H1 (cell line): Measurements from ENCODE around the gene TMEM9B. TPM values are rescaled to one million over a fixed set of nuclear protein-coding genes. Genes with fewer than 3 reads are reported as not detected.
A peak's percentile ranks its signal among the peaks of the same experiment; 100 is the strongest.

Experiments
- CTCF ChIA-PET: fragments of 300-600 bp; sonication (Branson Sonifier 250); formaldehyde crosslinking; loops from one replicate; lab custom pipeline; 2021; ENCODE audit not compliant: partially characterized antibody; lab: Charles Lee
- POLR2A ChIA-PET: fragments of 300-600 bp; sonication (Branson Sonifier 250); formaldehyde crosslinking; loops from one replicate; lab custom pipeline; 2021; ENCODE audit warnings: inconsistent platforms; ENCODE audit not compliant: partially characterized antibody; lab: Charles Lee
- DNase-seq, 2 experiments: peaks; one replicate each; pipeline versions ENCODE4 v3.0.0 to v3.0.0-alpha.2; 2010 to 2022; ENCODE audit warnings: low spot score in 2 of 2, low read depth in 1 of 2, mixed read lengths in 1 of 2
- FAIRE-seq: peaks from 2 replicates; lab custom pipeline; 2011; peaks lifted over from hg19 to GRCh38; lab: Jason Lieb, UNC
- H2AFZ ChIP-seq: 2 replicates; pipeline ENCODE4 v1.8.1; 2012; ENCODE audit warnings: low read length, inconsistent platforms
- H2AK5ac ChIP-seq: 2 replicates; pipeline ENCODE4 v1.6.1; 2013; ENCODE audit warnings: low read depth, low read length
- H2BK120ac ChIP-seq: replicated peaks from 2 replicates; pipeline ENCODE3; 2013; ENCODE audit warnings: low read depth, low read length, inconsistent platforms
- H2BK12ac ChIP-seq: 2 replicates; pipeline ENCODE4 v1.6.1; 2013; ENCODE audit warnings: low read depth, low read length
- H2BK15ac ChIP-seq: 2 replicates; pipeline ENCODE4 v1.6.1; 2013; ENCODE audit warnings: low read length
- H2BK20ac ChIP-seq: 2 replicates; pipeline ENCODE4 v1.6.1; 2013; ENCODE audit warnings: low read length
- H2BK5ac ChIP-seq: 2 replicates; pipeline ENCODE4 v1.6.1; 2013; ENCODE audit warnings: low read depth, low read length
- H3K14ac ChIP-seq: 2 replicates; pipeline ENCODE4 v1.6.1; 2013; ENCODE audit warnings: inconsistent platforms; ENCODE audit not compliant: insufficient read length
- H3K18ac ChIP-seq: 2 replicates; pipeline ENCODE4 v1.6.1; 2013; ENCODE audit warnings: low read length; ENCODE audit errors: extremely low read depth
- H3K23ac ChIP-seq: 2 replicates; pipeline ENCODE4 v1.6.1; 2013; ENCODE audit warnings: inconsistent platforms; ENCODE audit not compliant: insufficient read length
- H3K23me2 ChIP-seq: 2 replicates; pipeline ENCODE4 v1.6.1; 2013; ENCODE audit warnings: low read depth, low read length
- H3K27ac ChIP-seq: 2 replicates; pipeline ENCODE4 v1.6.1; 2011; ENCODE audit warnings: low read depth, low read length, inconsistent platforms
- H3K27me3 ChIP-seq, 4 experiments: replicated peaks in 1 of 4; 1 replicate in 1 of 4; 2 replicates in 3 of 4; pipeline versions ENCODE4 v1.6.1 to v1.8.1; 2011 to 2013; ENCODE audit warnings: low read length in 3 of 4, mild to moderate bottlenecking in 3 of 4, inconsistent platforms in 2 of 4, mixed read lengths in 2 of 4, moderate library complexity in 1 of 4; ENCODE audit not compliant: control insufficient read depth in 3 of 4, insufficient read depth in 3 of 4; ENCODE audit errors: extremely low read depth in 1 of 4
- H3K36me3 ChIP-seq, 4 experiments: 2 replicates each; pipeline versions ENCODE4 v1.6.1 to v1.8.1; 2011 to 2013; ENCODE audit warnings: mild to moderate bottlenecking in 4 of 4, low read length in 3 of 4, moderate library complexity in 2 of 4, control low read depth in 1 of 4, inconsistent platforms in 1 of 4; ENCODE audit not compliant: insufficient read depth in 4 of 4, control insufficient read depth in 2 of 4
- H3K4ac ChIP-seq: replicated peaks from 2 replicates; pipeline ENCODE3; 2013; ENCODE audit warnings: low read length, low read depth, mixed read lengths, inconsistent platforms; ENCODE audit not compliant: insufficient read length
- H3K4me1 ChIP-seq, 4 experiments: replicated peaks in 1 of 4; 1 replicate in 1 of 4; 2 replicates in 3 of 4; pipeline versions ENCODE4 v1.6.1 to v1.8.1; 2011 to 2013; ENCODE audit warnings: low read length in 3 of 4, inconsistent platforms in 2 of 4, mixed read lengths in 1 of 4; ENCODE audit not compliant: insufficient read depth in 4 of 4, control insufficient read depth in 3 of 4
- H3K4me2 ChIP-seq, 2 experiments: 2 replicates each; pipeline versions ENCODE4 v1.6.1 to v1.8.1; 2011 to 2013; ENCODE audit warnings: low read depth in 2 of 2, low read length in 2 of 2, control low read depth in 1 of 2, inconsistent platforms in 1 of 2, mild to moderate bottlenecking in 1 of 2; ENCODE audit not compliant: insufficient read depth in 1 of 2
- H3K4me3 ChIP-seq, 4 experiments: fragments of 200-600, 300-600 bp in 1 of 4; sonication (generic), shearing (Covaris generic), sonication (Bioruptor Twin) in 1 of 4; 2 replicates each; pipeline versions ENCODE4 v1.5.1 to v1.8.1; 2011 to 2016; ENCODE audit warnings: low read length in 4 of 4, low read depth in 3 of 4, control low read depth in 2 of 4, inconsistent platforms in 2 of 4, mild to moderate bottlenecking in 2 of 4, mixed read lengths in 1 of 4, moderate library complexity in 1 of 4; ENCODE audit not compliant: insufficient read depth in 2 of 4; ENCODE audit errors: extremely low read depth in 1 of 4
- H3K56ac ChIP-seq: replicated peaks from 2 replicates; pipeline ENCODE3; 2013; ENCODE audit warnings: low read depth, mild to moderate bottlenecking, mixed read lengths, low read length, inconsistent platforms; ENCODE audit not compliant: insufficient read length
- H3K79me1 ChIP-seq: 2 replicates; pipeline ENCODE4 v1.6.1; 2013; ENCODE audit warnings: low read depth, low read length, control low read depth
- H3K79me2 ChIP-seq, 2 experiments: 2 replicates each; pipeline versions ENCODE4 v1.6.1 to v1.8.1; 2012 to 2013; ENCODE audit warnings: low read length in 2 of 2, mild to moderate bottlenecking in 2 of 2, inconsistent platforms in 1 of 2; ENCODE audit not compliant: insufficient read depth in 2 of 2, control insufficient read depth in 1 of 2
- H3K9ac ChIP-seq, 4 experiments: replicated peaks in 1 of 4; 1 replicate in 1 of 4; 2 replicates in 3 of 4; pipeline versions ENCODE4 v1.6.1 to v1.8.1; 2011 to 2013; ENCODE audit warnings: low read depth in 3 of 4, low read length in 3 of 4, control low read depth in 2 of 4, mild to moderate bottlenecking in 2 of 4, moderate library complexity in 2 of 4, inconsistent platforms in 1 of 4; ENCODE audit errors: extremely low read depth in 1 of 4
- H3K9me3 ChIP-seq, 2 experiments: 2 replicates each; pipeline versions ENCODE4 v1.6.1 to v1.8.1; 2012 to 2013; ENCODE audit warnings: mild to moderate bottlenecking in 2 of 2, moderate library complexity in 2 of 2, control low read depth in 1 of 2, inconsistent platforms in 1 of 2, low read depth in 1 of 2, low read length in 1 of 2, mixed read lengths in 1 of 2; ENCODE audit not compliant: insufficient read depth in 2 of 2
- H4K20me1 ChIP-seq, 2 experiments: replicated peaks in 1 of 2; 2 replicates each; pipeline versions ENCODE3 to v1.8.1; 2011 to 2013; ENCODE audit warnings: inconsistent platforms in 2 of 2, low read length in 2 of 2, mild to moderate bottlenecking in 1 of 2; ENCODE audit not compliant: insufficient read depth in 2 of 2, control insufficient read depth in 1 of 2
- H4K5ac ChIP-seq: 2 replicates; pipeline ENCODE4 v1.6.1; 2013; ENCODE audit warnings: low read length, low read depth, mixed read lengths, inconsistent platforms; ENCODE audit not compliant: insufficient read length
- H4K8ac ChIP-seq: 2 replicates; pipeline ENCODE4 v1.8.0; 2013; ENCODE audit warnings: mild to moderate bottlenecking, moderate library complexity, low read length, inconsistent platforms; ENCODE audit not compliant: insufficient read depth; ENCODE audit errors: extremely low read depth
- H4K91ac ChIP-seq: replicated peaks from 2 replicates; pipeline ENCODE3; 2013; ENCODE audit warnings: low read length, mixed read lengths, inconsistent platforms; ENCODE audit not compliant: insufficient read length
- CTCF ChIP-seq, 3 experiments: IDR thresholded peaks; 1 replicate in 2 of 3; 2 replicates in 1 of 3; pipeline versions ENCODE4 v1.5.1 to v1.6.1; 2011; ENCODE audit warnings: low read length in 3 of 3, mild to moderate bottlenecking in 3 of 3, inconsistent platforms in 2 of 3, low read depth in 1 of 3, moderate library complexity in 1 of 3; ENCODE audit not compliant: insufficient read depth in 1 of 3; ENCODE audit errors: control extremely low read depth in 1 of 3
- E2F6 ChIP-seq: IDR thresholded peaks from 2 replicates; pipeline ENCODE4 v1.6.1; 2012; ENCODE audit warnings: inconsistent platforms
- FOSL1 ChIP-seq: IDR thresholded peaks from 2 replicates; pipeline ENCODE4 v1.6.1; 2011; ENCODE audit warnings: mild to moderate bottlenecking, low read depth, low read length, moderate library complexity; ENCODE audit not compliant: insufficient read depth
- HDAC6 ChIP-seq: IDR thresholded peaks from one replicate; pipeline ENCODE4 v1.7.1; 2012; ENCODE audit warnings: low read depth, mild to moderate bottlenecking, inconsistent platforms, low read length, moderate library complexity
- JUN ChIP-seq: IDR thresholded peaks from 2 replicates; pipeline ENCODE4 v1.6.1; 2011; ENCODE audit warnings: low read depth, mild to moderate bottlenecking, improper control_type of control experiment, low read length
- KDM4A ChIP-seq: IDR thresholded peaks from one replicate; pipeline ENCODE4 v1.7.1; 2012; ENCODE audit warnings: low read depth, mild to moderate bottlenecking, moderate library complexity, low read length, inconsistent platforms; ENCODE audit not compliant: severe bottlenecking
- RNF2 ChIP-seq: fragments of 200-900, 300-1000 bp; sonication (generic); IDR thresholded peaks from 2 replicates; pipeline ENCODE4 v1.7.1; 2016; ENCODE audit warnings: borderline replicate concordance, low read depth, mild to moderate bottlenecking, antibody characterized with exemption, low read length; ENCODE audit not compliant: poor library complexity, severe bottlenecking; ENCODE audit errors: missing control alignments
- SP4 ChIP-seq: IDR thresholded peaks from 2 replicates; pipeline ENCODE4 v1.6.1; 2012; ENCODE audit warnings: low read length, inconsistent platforms
- TBP ChIP-seq: IDR thresholded peaks from 2 replicates; pipeline ENCODE4 v1.6.1; 2011; ENCODE audit warnings: low read depth, low read length, improper control_type of control experiment
- TCF12 ChIP-seq: IDR thresholded peaks from 2 replicates; pipeline ENCODE4 v1.6.1; 2011; ENCODE audit warnings: low read depth, mild to moderate bottlenecking, low read length
- WGBS, 2 experiments: shearing (Covaris generic) in 1 of 2; methylation state at CpG; one replicate each; pipeline versions ENCODE4 v1.1.6 to v1.1.7; 2013 to 2015; ENCODE audit warnings: low lambda C conversion rate in 2 of 2, mixed read lengths in 2 of 2, inconsistent platforms in 1 of 2, low coverage in 1 of 2, missing lambda C conversion rate in 1 of 2; ENCODE audit not compliant: insufficient replicate concordance in 2 of 2, insufficient coverage in 1 of 2, insufficient read length in 1 of 2; ENCODE audit errors: extremely low coverage in 1 of 2, missing lambda C conversion rate in 1 of 2; 5-methylcytosine and 5-hydroxymethylcytosine counted together
- polyA plus RNA-seq, 7 experiments: library from polyadenylated mRNA; depleted of rRNA in 3 of 7; stranded (reverse) in 5 of 7; unstranded in 2 of 7; fragments of >200 nt in 5 of 7; fragments of 200-250 nt in 2 of 7; gene quantifications; 1 replicate in 5 of 7; 2 replicates in 1 of 7; 4 replicates in 1 of 7; pipeline versions ENCODE4 v1.2.1 to v1.2.3, GENCODE V29; 2011 to 2013; ENCODE audit warnings: missing spikeins in 2 of 7, mixed read lengths in 2 of 7
- total RNA-seq: library from RNA; stranded (reverse); fragmentation: NEBNext Ultra II Directional; extraction: Animal tissue kit (Norgen Biotek cat#: 25700); gene quantifications from 2 replicates; pipeline ENCODE4 v1.2.1, GENCODE V29; 2021

Gene TMEM9B
- total and polyA plus RNA-seq, 2 of the 8 experiments (the other 6 are each of a cell fraction or from before 2014, with no cell fraction given): 8.3 to 9.4 TPM

GRCh38 chr11:8962841-8963240, 1.4 kb downstream of the TMEM9B start:
- no peak overlapping the region for H2BK15ac ChIP-seq
- H2BK12ac ChIP-seq: no peak overlapping the region
- POLR2A ChIA-PET: interaction anchor here (0.9 kb wide), 1 partner anchor 281 kb away, joined by 3 read pairs; the partner anchor contains the start of gene TRIM66
- 70% methylated on average over 2 of the region's 2 CpGs; no CpG with 5 or more reads in 1 of the 2 experiments for WGBS, 2 experiments
- no peak overlapping the region for H2BK20ac ChIP-seq
- no peak for DNase-seq
- no peak overlapping the region for H3K14ac ChIP-seq
- peaks cover 0 to 3% of the 10 kb centered on the region in 2 experiments; a peak in 1 of 4 replicates for H3K79me2 ChIP-seq
- H2AFZ ChIP-seq: no peak overlapping the region
- no peak overlapping the region for H3K4me3 ChIP-seq
- H2AK5ac ChIP-seq: no peak overlapping the region
- no peak overlapping the region for H3K56ac ChIP-seq
- CTCF ChIA-PET: interaction anchor here (0.6 to 2.3 kb wide), 5 partner anchors 30 to 699 kb away, joined by 3 to 11 read pairs (median 5); partner anchors contain the start of genes C11orf16 and LMO1
- no peaks in the 10 kb centered on the region for H3K9me3 ChIP-seq
- H3K4me2 ChIP-seq: peak overlapping the region in 1 of 2 experiments; percentile 62; a peak in 1 of 4 replicates
- peaks cover 0 to 4% (median 2%) of the 10 kb centered on the region in 4 experiments; a peak in 3 of 7 replicates for H3K4me1 ChIP-seq
- H3K18ac ChIP-seq: no peak overlapping the region
- H3K23ac ChIP-seq: no peak overlapping the region
- H3K27me3 ChIP-seq: no peaks in the 10 kb centered on the region
- no peaks in the 10 kb centered on the region for H4K20me1 ChIP-seq
- H3K79me1 ChIP-seq: peaks cover 3% of the 10 kb centered on the region; the same call in 1 of the 2 replicates
- no peak overlapping the region for H3K9ac ChIP-seq
- H3K23me2 ChIP-seq: peaks cover 12% of the 10 kb centered on the region
- H3K4ac ChIP-seq: no peak overlapping the region
- H3K36me3 ChIP-seq: no peaks in the 10 kb centered on the region
- H4K8ac ChIP-seq: no peak overlapping the region
- no peak overlapping the region for H2BK5ac ChIP-seq
- no peak overlapping the region for H4K91ac ChIP-seq
- no peak overlapping the region for H3K27ac ChIP-seq
- H2BK120ac ChIP-seq: no peak overlapping the region
- no peak for FAIRE-seq
- H4K5ac ChIP-seq: no peak overlapping the region
- TF ChIP-seq TCF12: no peak
- no peak for TF ChIP-seq RNF2
- no peak for TF ChIP-seq E2F6
- TF ChIP-seq HDAC6: no peak
- no peak for TF ChIP-seq KDM4A
- no peak for TF ChIP-seq TBP
- no peak for TF ChIP-seq CTCF (IDR thresholded peaks at IDR 0.05; ENCODE audit: control extremely low read depth in 1 of 3, insufficient read depth in 1 of 3, low read depth in 1 of 3, low read length in 3 of 3)
- TF ChIP-seq SP4: no peak
- no peak for TF ChIP-seq JUN
- no peak for TF ChIP-seq FOSL1
